HepG2 (cell line): ENCODE measurements around the gene HOXA7. TPM values are rescaled to one million over a fixed set of nuclear protein-coding genes. Genes with fewer than 3 reads are reported as not detected.
A peak's percentile ranks its signal among the peaks of the same experiment; 100 is the strongest.

Source experiments
- ATAC-seq: fragments of 200-7000 bp; cut with Tn5 transposase; 3 replicates; pipeline ENCODE4 v1.9.1; 2020; ENCODE audit warnings: mild to moderate bottlenecking, moderate library complexity
- BruUV-seq: library from RNA; stranded (reverse); fragments of 400-500 nt; replicated peaks from 2 replicates; lab custom pipeline; 2021; lab: Mats Ljungman, UMichigan
- CTCF ChIA-PET: fragments of 300-600 bp; formaldehyde crosslinking; extraction: SDS; loops from one replicate; lab custom pipeline; 2021; ENCODE audit warnings: low total read pairs, inconsistent platforms, low intra/inter-chr PET ratio; lab: Yijun Ruan, JAX
- POLR2A ChIA-PET: fragments of 350-600 bp; sonication (Branson Sonifier 250); formaldehyde crosslinking; loops from one replicate; lab custom pipeline; 2020; ENCODE audit warnings: antibody characterized with exemption, inconsistent platforms; lab: Yijun Ruan, JAX
- DNase-seq: peaks from one replicate; pipeline ENCODE4 v3.0.0-alpha.2; 2015; ENCODE audit warnings: low spot score
- FAIRE-seq: peaks from 3 replicates; lab custom pipeline; 2011; peaks lifted over from hg19 to GRCh38; lab: Jason Lieb, UNC
- H2AFZ ChIP-seq: one replicate; pipeline ENCODE4 v1.6.1; 2011; ENCODE audit warnings: low read length, inconsistent platforms
- H3K27ac ChIP-seq: fragments of 300-600 bp; 3 replicates; pipeline ENCODE4 v1.8.0; 2011; ENCODE audit warnings: mixed run types, mild to moderate bottlenecking, mixed read lengths, low read length, inconsistent platforms; ENCODE audit not compliant: insufficient read depth; ENCODE audit errors: extremely low read length
- H3K27me3 ChIP-seq, 2 experiments: fragments of 200-600 bp in 1 of 2; 2 replicates in 1 of 2; 3 replicates in 1 of 2; pipeline versions ENCODE4 v1.6.0 to v1.8.0; 2011; ENCODE audit warnings: low read length in 2 of 2, mild to moderate bottlenecking in 2 of 2, moderate library complexity in 2 of 2, inconsistent platforms in 1 of 2; ENCODE audit not compliant: insufficient read depth in 2 of 2, control insufficient read depth in 1 of 2
- H3K36me3 ChIP-seq, 2 experiments: fragments of 200-600 bp in 1 of 2; replicated peaks in 1 of 2; 2 replicates in 1 of 2; 3 replicates in 1 of 2; pipeline versions ENCODE4 v1.5.1 to v1.8.0; 2011; ENCODE audit warnings: low read length in 2 of 2, inconsistent platforms in 1 of 2; ENCODE audit not compliant: insufficient read depth in 2 of 2, control insufficient read depth in 1 of 2
- H3K4me1 ChIP-seq: 2 replicates; pipeline ENCODE4 v1.5.1; 2012; ENCODE audit warnings: low read length, inconsistent platforms; ENCODE audit not compliant: insufficient read depth
- H3K4me2 ChIP-seq: 2 replicates; pipeline ENCODE4 v1.6.0; 2011; ENCODE audit warnings: low read depth, low read length, inconsistent platforms
- H3K4me3 ChIP-seq, 3 experiments: fragments of 200-600 bp in 1 of 3; sonication (generic), shearing (Covaris generic) in 1 of 3; replicated peaks in 1 of 3; 2 replicates each; pipeline ENCODE4 v1.5.1; 2011 to 2016; ENCODE audit warnings: low read length in 3 of 3, inconsistent platforms in 2 of 3, low read depth in 2 of 3, mild to moderate bottlenecking in 2 of 3, control low read depth in 1 of 3, mixed read lengths in 1 of 3; ENCODE audit not compliant: insufficient read depth in 1 of 3
- H3K79me2 ChIP-seq: one replicate; pipeline ENCODE4 v1.6.1; 2011; ENCODE audit warnings: low read length, inconsistent platforms; ENCODE audit not compliant: insufficient read depth
- H3K9ac ChIP-seq: 2 replicates; pipeline ENCODE4 v1.6.0; 2011; ENCODE audit warnings: mild to moderate bottlenecking, low read depth, low read length, inconsistent platforms; ENCODE audit not compliant: insufficient read depth
- H3K9me3 ChIP-seq: 2 replicates; pipeline ENCODE4 v1.5.1; 2012; ENCODE audit warnings: mild to moderate bottlenecking, low read length
- H4K20me1 ChIP-seq: 2 replicates; pipeline ENCODE4 v1.6.0; 2011; ENCODE audit warnings: inconsistent platforms, mild to moderate bottlenecking, low read length, moderate library complexity; ENCODE audit not compliant: insufficient read depth
- CREB1 ChIP-seq, 2 experiments: fragments of 450-650 bp in 1 of 2; IDR thresholded peaks; 2 replicates each; pipeline ENCODE4 v1.6.1; 2016 to 2017; ENCODE audit warnings: control low read depth in 1 of 2, mild to moderate bottlenecking in 1 of 2, missing compliant biosample characterization in 1 of 2, missing genetic modification characterization in 1 of 2
- HDAC2 ChIP-seq: sonication (generic); formaldehyde crosslinking; IDR thresholded peaks from 2 replicates; pipeline ENCODE4 v1.4.0; 2020; ENCODE audit warnings: missing genetic modification reagents
- HNRNPL ChIP-seq: fragments of 200-400 bp; formaldehyde crosslinking; IDR thresholded peaks from 2 replicates; pipeline ENCODE4 v1.6.1; 2017; ENCODE audit warnings: mild to moderate bottlenecking, low read depth, low read length
- HOXD1 ChIP-seq: sonication (generic); formaldehyde crosslinking; IDR thresholded peaks from 2 replicates; pipeline ENCODE4 v1.5.0; 2020; ENCODE audit warnings: missing genetic modification reagents
- MEF2D ChIP-seq: sonication (generic); formaldehyde crosslinking; IDR thresholded peaks from 2 replicates; pipeline ENCODE4 v1.5.1; 2020; ENCODE audit warnings: mild to moderate bottlenecking, missing genetic modification reagents
- MIER2 ChIP-seq: IDR thresholded peaks from 2 replicates; pipeline ENCODE4 v1.6.1; 2016; ENCODE audit warnings: missing biosample characterization, missing genetic modification reagents
- NFYB ChIP-seq: sonication (generic); formaldehyde crosslinking; IDR thresholded peaks from 2 replicates; pipeline ENCODE4 v1.4.0; 2020; ENCODE audit warnings: missing genetic modification reagents
- PHF21A ChIP-seq: sonication (generic); formaldehyde crosslinking; IDR thresholded peaks from 2 replicates; pipeline ENCODE4 v1.5.0; 2020; ENCODE audit warnings: mild to moderate bottlenecking, missing genetic modification reagents
- RORA ChIP-seq: sonication (generic); formaldehyde crosslinking; IDR thresholded peaks from 2 replicates; pipeline ENCODE4 v1.5.0; 2020; ENCODE audit warnings: mild to moderate bottlenecking, missing genetic modification reagents, moderate library complexity
- SSRP1 ChIP-seq: IDR thresholded peaks from 2 replicates; pipeline ENCODE4 v1.6.1; 2016; ENCODE audit warnings: control low read depth
- TIGD3 ChIP-seq: sonication (generic); formaldehyde crosslinking; IDR thresholded peaks from 2 replicates; pipeline ENCODE4 v1.5.1; 2020; ENCODE audit warnings: mild to moderate bottlenecking, missing genetic modification reagents, borderline replicate concordance
- YEATS2 ChIP-seq: sonication (generic); formaldehyde crosslinking; IDR thresholded peaks from 2 replicates; pipeline ENCODE4 v1.4.0; 2020; ENCODE audit warnings: missing genetic modification reagents, borderline replicate concordance
- ZNF589 ChIP-seq: sonication (generic); formaldehyde crosslinking; conservative IDR thresholded peaks from 2 replicates; pipeline ENCODE4 v1.8.0; 2022; ENCODE audit warnings: mild to moderate bottlenecking, moderate library complexity, missing genetic modification reagents
- ZNF704 ChIP-seq: sonication (generic); formaldehyde crosslinking; IDR thresholded peaks from 2 replicates; pipeline ENCODE4 v1.8.1; 2023; ENCODE audit warnings: mild to moderate bottlenecking, inconsistent platforms, moderate library complexity, missing genetic modification reagents, borderline replicate concordance
- ZNF766 ChIP-seq: sonication (generic); formaldehyde crosslinking; IDR thresholded peaks from 2 replicates; pipeline ENCODE4 v1.5.0; 2020; ENCODE audit warnings: missing genetic modification reagents, borderline replicate concordance
- ZNF790 ChIP-seq: sonication (generic); formaldehyde crosslinking; IDR thresholded peaks from 2 replicates; pipeline ENCODE4 v1.8.0; 2022; ENCODE audit warnings: missing genetic modification reagents, mild to moderate bottlenecking, borderline replicate concordance
- WGBS: methylation state at CpG from one replicate; pipeline ENCODE4 v1.1.6; 2017; ENCODE audit warnings: low lambda C conversion rate; 5-methylcytosine and 5-hydroxymethylcytosine counted together
- in situ Hi-C: cut with HindIII; loops from 2 replicates; pipeline ENCODE4 v1.10.0; 2017; ENCODE audit warnings: low pct_unique_long_range_greater_than_20kb; ENCODE audit not compliant: extremely low pct_ligation_motif_present
- intact Hi-C: fragments of 100-400 bp; cut with micrococcal nuclease; formaldehyde crosslinking; loops from one replicate; pipeline ENCODE4 v1.10.0; 2022; ENCODE audit not compliant: unreplicated experiment
- polyA plus RNA-seq, 8 experiments: library from polyadenylated mRNA; depleted of rRNA in 3 of 8; stranded (reverse) in 7 of 8; unstranded in 1 of 8; fragments of >200 nt; fragmentation: Illumina TruSeq in 4 of 8; extraction: Trizol in 4 of 8; gene quantifications; 2 replicates each; pipeline versions ENCODE4 v1.2.1 to v1.2.3, GENCODE V29; 2011 to 2016; ENCODE audit warnings: low read depth in 4 of 8, missing spikeins in 1 of 8, mixed read lengths in 1 of 8; ENCODE audit not compliant: insufficient read depth in 1 of 8
- total RNA-seq, 5 experiments: library from RNA; depleted of rRNA; stranded (reverse); fragments of >200 nt; fragmentation: Illumina TruSeq; extraction: Trizol; gene quantifications; 2 replicates each; pipeline ENCODE4 v1.2.3, GENCODE V29; 2016; ENCODE audit warnings: low read depth in 1 of 5

The HOXA7 gene
- total and polyA plus RNA-seq, 2 of the 13 experiments (the other 11 are each of a cell fraction or from before 2014, with no cell fraction given), result 0.05 TPM; not detected in 1

- 9% methylated on average over 3 of the region's 4 CpGs for WGBS
- H3K79me2 ChIP-seq, result no peaks in the 10 kb centered on the region
- peaks cover 17 to 86% of the 10 kb centered on the region in 2 experiments for H3K27me3 ChIP-seq
- no peak overlapping the region for H3K9ac ChIP-seq
- DNase-seq (no peak), ATAC-seq (peak; percentile 23), FAIRE-seq (no peak)
- no peaks in the 10 kb centered on the region for H3K9me3 ChIP-seq
- H3K36me3 ChIP-seq, result no peaks in the 10 kb centered on the region
- H2AFZ ChIP-seq, result no peak overlapping the region
- TF ChIP-seq HOXD1 (CRISPR knock-in tag), result no peak
- TF ChIP-seq ZNF704 (CRISPR knock-in tag), result no peak
- TF ChIP-seq HDAC2 (CRISPR knock-in tag), result no peak
- no peak for TF ChIP-seq RORA
- TF ChIP-seq ZNF589, result no peak
- no peak for TF ChIP-seq ZNF790 (CRISPR knock-in tag)
- no peak for TF ChIP-seq NFYB (CRISPR knock-in tag)
- TF ChIP-seq CREB1 (IDR thresholded peaks at IDR 0.05), result no peak
- TF ChIP-seq CREB1 (CRISPR knock-in tag; IDR thresholded peaks at IDR 0.05), result no peak
- TF ChIP-seq PHF21A, result no peak
- no peak for TF ChIP-seq YEATS2 (CRISPR knock-in tag)
- TF ChIP-seq MIER2, result no peak
- no peak for TF ChIP-seq TIGD3 (CRISPR knock-in tag)
- no peak for TF ChIP-seq HNRNPL
- TF ChIP-seq SSRP1, result no peak
- no peak for TF ChIP-seq ZNF766 (CRISPR knock-in tag)
- no peak for TF ChIP-seq MEF2D
- in situ Hi-C loops (loop anchor here (5.0 to 10.0 kb wide), 3 partner anchors 373 to 821 kb away; no protein-coding TSS in a partner anchor), intact Hi-C loops (no loop called here)
- H3K4me1 ChIP-seq, result peaks cover 30% of the 10 kb centered on the region
- no TSS peak for BruUV-seq
- POLR2A ChIA-PET, result interaction anchor here (0.6 kb wide), 1 partner anchor 78 kb away, joined by 4 read pairs; no protein-coding TSS in a partner anchor
- H3K4me3 ChIP-seq, result peak overlapping the region; percentile 30 to 69 (median 33); a peak in 5 of 6 replicates
- H4K20me1 ChIP-seq, result peaks cover 3% of the 10 kb centered on the region; the same call in 1 of the 2 replicates
- H3K27ac ChIP-seq, result no peak overlapping the region
- CTCF ChIA-PET, result no interaction called here
- peak overlapping the region; percentile 80 for H3K4me2 ChIP-seq
Measured at GRCh38 chr7:27201580-27202017, 45.1 kb upstream of the HOXA7 start.
